GM19099 (cell line): ENCODE measurements around the gene CLCF1.

ENCODE experiments used
- POLR2A ChIP-seq: IDR thresholded peaks from 3 replicates; pipeline ENCODE4 v1.6.1; 2011; ENCODE audit warnings: low read depth; ENCODE audit not compliant: insufficient read length; ENCODE audit errors: extremely low read depth

The CLCF1 gene

GRCh38 chr11:67384851-67385366, 11.5 kb upstream of the CLCF1 start:
- TF ChIP-seq POLR2A = no peak

GRCh38 chr11:67382276-67383136, 9.1 kb upstream of the CLCF1 start:
- no peak for TF ChIP-seq POLR2A

- TF ChIP-seq POLR2A = no peak
Observed at GRCh38 chr11:67381244-67381972, 8.0 kb upstream of the CLCF1 start.

GRCh38 chr11:67379061-67380058, 6.0 kb upstream of the CLCF1 start:
- TF ChIP-seq POLR2A = no peak

- no peak for TF ChIP-seq POLR2A
Observed at GRCh38 chr11:67378544-67378943, 5.1 kb upstream of the CLCF1 start.

- TF ChIP-seq POLR2A = no peak
Observed at GRCh38 chr11:67376873-67377808, 3.7 kb upstream of the CLCF1 start.

- TF ChIP-seq POLR2A = no peak
Observed at GRCh38 chr11:67376063-67376820, 2.8 kb upstream of the CLCF1 start.

GRCh38 chr11:67375320-67376055, 2.1 kb upstream of the CLCF1 start:
- TF ChIP-seq POLR2A = no peak

GRCh38 chr11:67374571-67375281, 1.3 kb upstream of the CLCF1 start:
- TF ChIP-seq POLR2A = no peak

GRCh38 chr11:67373648-67374570, 511 bp upstream of the CLCF1 start:
- no peak for TF ChIP-seq POLR2A
